HepG2 (cell line): Measurements from ENCODE around the gene NELFB. TPM values are rescaled to one million over a fixed set of nuclear protein-coding genes. Genes with fewer than 3 reads are reported as not detected.
A peak's percentile ranks its signal among the peaks of the same experiment; 100 is the strongest.

Source experiments
- AGO2 ChIP-seq: fragments of 200-400 bp; formaldehyde crosslinking; optimal IDR thresholded peaks from 2 replicates; pipeline ENCODE3; 2017; ENCODE audit warnings: mild to moderate bottlenecking, low read depth, low read length, moderate library complexity
- BRF2 ChIP-seq: sonication (generic); formaldehyde crosslinking; IDR thresholded peaks from 2 replicates; pipeline ENCODE4 v1.8.1; 2022; ENCODE audit warnings: mild to moderate bottlenecking, missing genetic modification reagents
- HNRNPLL ChIP-seq: fragments of 200-400 bp; formaldehyde crosslinking; IDR thresholded peaks from 2 replicates; pipeline ENCODE4 v1.6.1; 2017; ENCODE audit warnings: mild to moderate bottlenecking, low read depth, low read length; ENCODE audit not compliant: poor library complexity, severe bottlenecking
- KDM6A ChIP-seq: IDR thresholded peaks from 2 replicates; pipeline ENCODE4 v1.6.1; 2016; ENCODE audit warnings: low read depth
- MIER3 ChIP-seq: IDR thresholded peaks from 2 replicates; pipeline ENCODE4 v1.6.1; 2016; ENCODE audit warnings: missing compliant biosample characterization, borderline replicate concordance
- NR3C1 ChIP-seq: sonication (generic); formaldehyde crosslinking; IDR thresholded peaks from 2 replicates; pipeline ENCODE4 v1.4.0; 2020; ENCODE audit warnings: missing genetic modification reagents
- RBM22 ChIP-seq: fragments of 200-400 bp; formaldehyde crosslinking; optimal IDR thresholded peaks from 2 replicates; pipeline ENCODE3; 2017; ENCODE audit warnings: mild to moderate bottlenecking, low read length, moderate library complexity
- RFX1 ChIP-seq: fragments of 450-650 bp; IDR thresholded peaks from 2 replicates; pipeline ENCODE4 v1.6.1; 2017
- SKIL ChIP-seq: sonication (generic); formaldehyde crosslinking; IDR thresholded peaks from 2 replicates; pipeline ENCODE4 v1.8.0; 2022; ENCODE audit warnings: missing genetic modification reagents, mild to moderate bottlenecking, moderate library complexity, borderline replicate concordance
- ZBTB20 ChIP-seq: sonication (generic); formaldehyde crosslinking; IDR thresholded peaks from 2 replicates; pipeline ENCODE4 v1.8.1; 2023; ENCODE audit warnings: missing genetic modification reagents, low read depth, mild to moderate bottlenecking, borderline replicate concordance
- ZBTB25 ChIP-seq: IDR thresholded peaks from 2 replicates; pipeline ENCODE4 v1.6.1; 2018; ENCODE audit warnings: missing genetic modification reagents
- ZNF432 ChIP-seq: sonication (generic); formaldehyde crosslinking; IDR thresholded peaks from 2 replicates; pipeline ENCODE4 v1.5.0; 2020; ENCODE audit warnings: missing genetic modification reagents, mild to moderate bottlenecking, borderline replicate concordance
- ZNF530 ChIP-seq: sonication (generic); formaldehyde crosslinking; IDR thresholded peaks from 2 replicates; pipeline ENCODE4 v1.5.0; 2020; ENCODE audit warnings: low read depth, mild to moderate bottlenecking, missing genetic modification reagents
- ZNF556 ChIP-seq: sonication (generic); formaldehyde crosslinking; IDR thresholded peaks from 2 replicates; pipeline ENCODE4 v1.4.0; 2020; ENCODE audit warnings: mild to moderate bottlenecking, missing genetic modification reagents, borderline replicate concordance
- ZNF644 ChIP-seq: IDR thresholded peaks from 2 replicates; pipeline ENCODE4 v1.6.1; 2016; ENCODE audit warnings: low read depth
- ZNF737 ChIP-seq: sonication (generic); formaldehyde crosslinking; IDR thresholded peaks from 2 replicates; pipeline ENCODE4 v1.5.0; 2020; ENCODE audit warnings: missing genetic modification reagents, mild to moderate bottlenecking, borderline replicate concordance
- ZSCAN29 ChIP-seq: sonication (generic); formaldehyde crosslinking; conservative IDR thresholded peaks from 2 replicates; pipeline ENCODE4 v1.4.0; 2020; ENCODE audit warnings: mild to moderate bottlenecking, missing genetic modification reagents
- polyA plus RNA-seq, 8 experiments: library from polyadenylated mRNA; depleted of rRNA in 3 of 8; stranded (reverse) in 7 of 8; unstranded in 1 of 8; fragments of >200 nt; fragmentation: Illumina TruSeq in 4 of 8; extraction: Trizol in 4 of 8; gene quantifications; 2 replicates each; pipeline versions ENCODE4 v1.2.1 to v1.2.3, GENCODE V29; 2011 to 2016; ENCODE audit warnings: low read depth in 4 of 8, missing spikeins in 1 of 8, mixed read lengths in 1 of 8; ENCODE audit not compliant: insufficient read depth in 1 of 8
- total RNA-seq, 5 experiments: library from RNA; depleted of rRNA; stranded (reverse); fragments of >200 nt; fragmentation: Illumina TruSeq; extraction: Trizol; gene quantifications; 2 replicates each; pipeline ENCODE4 v1.2.3, GENCODE V29; 2016; ENCODE audit warnings: low read depth in 1 of 5
- TF ChIP-seq, protein P1 (sequence below): sonication (generic); formaldehyde crosslinking; IDR thresholded peaks from 2 replicates; pipeline ENCODE4 v1.5.0; 2020; ENCODE audit warnings: missing genetic modification reagents
- TF ChIP-seq, protein P2 (sequence below): sonication (generic); formaldehyde crosslinking; conservative IDR thresholded peaks from 2 replicates; pipeline ENCODE4 v1.4.0; 2020; ENCODE audit warnings: missing genetic modification reagents

The NELFB gene
- total and polyA plus RNA-seq, 2 of the 13 experiments (the other 11 are each of a cell fraction or from before 2014, with no cell fraction given), result 26.5 to 45.8 TPM

DNA sequence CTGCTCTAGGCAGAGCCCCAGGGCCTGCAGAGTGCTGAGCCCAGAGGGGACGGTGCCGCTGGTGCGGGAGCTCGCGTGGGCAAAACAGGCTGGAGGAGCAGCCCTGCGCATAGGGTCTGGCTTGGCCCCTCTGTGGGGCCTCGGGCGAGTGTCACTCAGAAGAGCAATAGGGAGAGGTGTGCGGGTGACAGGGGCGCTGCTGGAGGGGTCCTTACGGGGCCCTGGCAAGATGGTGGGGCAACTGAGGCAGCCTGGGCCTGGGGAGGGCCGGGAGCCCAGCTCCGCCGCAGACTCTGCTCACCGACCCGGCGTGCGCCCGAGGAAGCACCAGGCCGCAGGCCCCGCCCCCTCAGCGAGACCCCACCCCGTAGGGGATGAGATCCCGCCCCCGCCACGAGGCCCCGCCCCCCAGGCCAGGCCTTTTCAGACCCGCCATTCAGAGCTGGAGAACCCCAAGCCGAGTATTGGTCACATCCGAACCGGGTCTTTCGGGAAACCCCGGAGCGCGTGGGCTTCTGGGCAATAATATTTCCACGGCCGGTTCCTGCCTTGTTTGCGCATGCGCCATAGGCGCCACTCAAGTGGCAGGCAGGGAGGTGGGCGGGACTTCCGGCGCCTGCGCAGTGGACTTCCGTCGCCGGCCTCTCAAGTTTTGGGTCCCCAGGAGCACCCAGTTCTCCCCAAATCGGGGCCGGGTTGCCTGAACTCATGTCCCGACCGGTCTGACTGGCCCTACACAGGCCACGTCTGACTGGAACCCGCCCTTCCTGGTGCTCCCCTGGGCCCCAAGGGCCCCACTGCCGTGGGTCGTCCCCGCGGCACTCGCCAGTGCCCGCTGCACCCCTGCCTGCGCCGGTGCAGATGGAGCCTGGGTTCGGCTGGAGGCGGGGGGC lies 31.8 kb upstream of the NELFB start (continued):
- TF ChIP-seq ZBTB20 (0 out of 2 replicates have a peak, but pooled peaks have one; percentile 9), RBM22 (no peak), ZNF737 (CRISPR knock-in tag) (no peak), BRF2 (CRISPR knock-in tag) (no peak), ZNF432 (CRISPR knock-in tag) (no peak), RFX1 (no peak), AGO2 (peak; percentile 91), SKIL (no peak), HNRNPLL (peak; percentile 66), MIER3 (CRISPR knock-in tag) (no peak), ZNF530 (no peak), ZBTB25 (peak; percentile 37; the same call in 1 of the 2 replicates), NR3C1 (CRISPR knock-in tag) (no peak), ZNF556 (peak; percentile 63; the same call in 1 of the 2 replicates), KDM6A (CRISPR knock-in tag) (no peak), ZSCAN29 (no peak; the same call in 1 of the 2 replicates), ZNF644 (no peak)
- TF ChIP-seq, protein P1, sequence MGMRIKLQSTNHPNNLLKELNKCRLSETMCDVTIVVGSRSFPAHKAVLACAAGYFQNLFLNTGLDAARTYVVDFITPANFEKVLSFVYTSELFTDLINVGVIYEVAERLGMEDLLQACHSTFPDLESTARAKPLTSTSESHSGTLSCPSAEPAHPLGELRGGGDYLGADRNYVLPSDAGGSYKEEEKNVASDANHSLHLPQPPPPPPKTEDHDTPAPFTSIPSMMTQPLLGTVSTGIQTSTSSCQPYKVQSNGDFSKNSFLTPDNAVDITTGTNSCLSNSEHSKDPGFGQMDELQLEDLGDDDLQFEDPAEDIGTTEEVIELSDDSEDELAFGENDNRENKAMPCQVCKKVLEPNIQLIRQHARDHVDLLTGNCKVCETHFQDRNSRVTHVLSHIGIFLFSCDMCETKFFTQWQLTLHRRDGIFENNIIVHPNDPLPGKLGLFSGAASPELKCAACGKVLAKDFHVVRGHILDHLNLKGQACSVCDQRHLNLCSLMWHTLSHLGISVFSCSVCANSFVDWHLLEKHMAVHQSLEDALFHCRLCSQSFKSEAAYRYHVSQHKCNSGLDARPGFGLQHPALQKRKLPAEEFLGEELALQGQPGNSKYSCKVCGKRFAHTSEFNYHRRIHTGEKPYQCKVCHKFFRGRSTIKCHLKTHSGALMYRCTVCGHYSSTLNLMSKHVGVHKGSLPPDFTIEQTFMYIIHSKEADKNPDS, result no peak
- TF ChIP-seq, protein P2, sequence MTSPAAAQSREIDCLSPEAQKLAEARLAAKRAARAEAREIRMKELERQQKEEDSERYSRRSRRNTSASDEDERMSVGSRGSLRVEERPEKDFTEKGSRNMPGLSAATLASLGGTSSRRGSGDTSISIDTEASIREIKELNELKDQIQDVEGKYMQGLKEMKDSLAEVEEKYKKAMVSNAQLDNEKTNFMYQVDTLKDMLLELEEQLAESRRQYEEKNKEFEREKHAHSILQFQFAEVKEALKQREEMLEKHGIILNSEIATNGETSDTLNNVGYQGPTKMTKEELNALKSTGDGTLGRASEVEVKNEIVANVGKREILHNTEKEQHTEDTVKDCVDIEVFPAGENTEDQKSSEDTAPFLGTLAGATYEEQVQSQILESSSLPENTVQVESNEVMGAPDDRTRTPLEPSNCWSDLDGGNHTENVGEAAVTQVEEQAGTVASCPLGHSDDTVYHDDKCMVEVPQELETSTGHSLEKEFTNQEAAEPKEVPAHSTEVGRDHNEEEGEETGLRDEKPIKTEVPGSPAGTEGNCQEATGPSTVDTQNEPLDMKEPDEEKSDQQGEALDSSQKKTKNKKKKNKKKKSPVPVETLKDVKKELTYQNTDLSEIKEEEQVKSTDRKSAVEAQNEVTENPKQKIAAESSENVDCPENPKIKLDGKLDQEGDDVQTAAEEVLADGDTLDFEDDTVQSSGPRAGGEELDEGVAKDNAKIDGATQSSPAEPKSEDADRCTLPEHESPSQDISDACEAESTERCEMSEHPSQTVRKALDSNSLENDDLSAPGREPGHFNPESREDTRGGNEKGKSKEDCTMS (CRISPR knock-in tag), result no peak
